Stimulated activated CD8-positive, alpha-beta memory T cell treated with anti-CD3 and anti-CD28 coated beads, Interleukin-12 subunit alpha, Interleukin-12 subunit beta, amount 100 ng/mL, for 24 hours (primary cell): ENCODE measurements around the gene SCEL.
"Not testable (repeated sequence)": the region's sequence is repeated elsewhere in the genome, so short reads cannot be mapped to it uniquely, and the experiment has no call there.

Experiments
- DNase-seq: peaks from one replicate; pipeline ENCODE4 v3.0.0-alpha.2; 2020; ENCODE audit errors: extremely low read depth

The SCEL gene

DNA sequence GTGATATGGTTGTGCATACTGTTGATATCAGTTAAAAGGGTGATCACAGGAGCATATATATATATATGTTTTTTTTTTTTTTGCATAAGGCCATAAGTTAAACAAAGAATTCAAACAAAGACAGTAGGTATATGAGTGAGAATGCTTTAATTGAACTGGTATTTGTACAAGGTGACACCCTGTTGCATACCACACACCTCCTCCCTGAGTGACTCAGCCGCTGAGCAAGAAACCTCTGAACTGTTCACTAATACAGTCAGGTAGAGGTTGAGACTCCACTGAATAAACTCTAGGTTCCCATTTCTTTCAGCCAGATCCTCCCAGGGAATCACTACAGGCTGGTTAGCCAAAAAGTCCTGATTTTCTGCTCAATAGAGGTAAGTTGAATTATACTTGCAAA is at the start of gene SCEL:
Gene SCEL (plus strand): TSS at position 259 of the 400 bp plus-strand sequence. CDS start 20,170 bp downstream, outside the sequence.
- DNase-seq, result no peak

DNA sequence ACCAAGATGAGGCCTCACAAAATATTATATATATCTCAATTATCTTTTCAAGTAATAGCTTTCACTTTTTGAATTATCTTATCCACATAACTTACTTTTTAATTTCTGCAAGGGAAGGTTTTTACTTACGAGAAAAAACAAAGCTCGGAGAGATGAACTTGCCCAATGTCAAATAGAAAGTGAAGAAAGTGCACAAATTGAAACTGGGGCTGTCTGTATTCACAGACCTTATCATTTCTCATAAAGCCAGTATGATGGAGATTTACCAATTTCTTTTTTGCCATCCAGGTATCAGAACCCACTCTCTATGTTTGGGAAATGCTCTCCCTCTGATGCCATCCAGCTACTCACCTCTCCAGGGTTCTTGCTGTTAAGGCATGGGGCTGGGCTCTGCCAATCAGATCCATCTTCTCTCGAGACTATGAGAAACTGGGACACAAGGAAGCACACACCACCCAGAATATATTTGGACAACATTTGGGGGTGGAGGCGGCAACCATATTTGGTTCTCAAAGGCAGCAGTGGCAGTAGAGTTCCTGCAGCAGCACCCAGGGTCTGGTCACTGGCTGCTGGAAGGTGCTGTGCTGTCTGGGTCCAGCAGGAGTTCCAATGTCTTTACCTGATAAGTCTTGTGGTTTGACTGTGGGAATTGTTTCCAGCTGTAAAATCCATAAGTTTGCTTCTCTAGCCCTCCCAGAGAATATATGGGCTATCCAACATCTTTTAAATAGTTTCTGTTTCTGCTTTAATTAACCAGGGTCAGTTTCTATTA is 45.8 kb upstream of the SCEL start:
- DNase-seq, result no peak

DNA sequence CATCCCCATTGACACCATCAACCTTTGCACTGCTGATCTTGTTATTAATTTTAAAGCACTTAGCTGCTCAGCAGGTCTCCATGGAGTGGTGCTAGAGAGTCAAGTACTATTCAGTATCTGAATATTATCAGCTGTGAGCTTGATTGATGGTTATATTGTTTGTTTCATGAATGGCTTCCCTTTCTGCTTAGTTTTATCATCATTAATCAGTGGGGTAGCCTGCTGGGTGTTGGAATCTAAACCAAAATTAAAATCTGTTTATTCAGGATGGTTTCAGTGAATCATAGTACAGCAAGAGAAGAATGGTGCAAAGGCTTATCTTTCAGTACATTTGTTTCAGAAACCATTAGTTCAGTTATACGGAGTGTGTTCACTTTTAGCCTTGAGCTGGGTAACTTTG is 42.5 kb upstream of the SCEL start:
- no peak for DNase-seq

DNA sequence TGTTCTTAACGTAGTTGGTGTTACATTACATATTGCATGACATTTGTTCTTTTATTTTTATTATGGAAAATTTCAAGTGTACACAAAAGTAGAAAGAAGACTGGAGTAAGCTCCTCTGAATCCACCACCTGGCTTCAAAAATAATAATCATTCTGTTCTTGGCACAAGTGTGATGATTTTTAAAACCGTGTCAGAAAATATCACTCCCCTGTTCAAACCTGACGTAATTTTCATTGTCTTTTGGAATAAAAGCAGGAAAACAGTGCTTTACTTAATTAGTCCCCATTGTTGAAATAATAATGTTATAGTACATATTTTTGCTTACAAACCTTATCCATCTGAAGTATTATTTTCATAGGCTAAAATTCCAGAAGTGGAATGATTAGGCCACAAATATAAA is 41.3 kb upstream of the SCEL start:
- no peak for DNase-seq

GRCh38 chr13:77497350-77497749 is 38.2 kb upstream of the SCEL start:
- no peak for DNase-seq

GRCh38 chr13:77497835-77498234 is 37.7 kb upstream of the SCEL start:
- no peak for DNase-seq

DNA sequence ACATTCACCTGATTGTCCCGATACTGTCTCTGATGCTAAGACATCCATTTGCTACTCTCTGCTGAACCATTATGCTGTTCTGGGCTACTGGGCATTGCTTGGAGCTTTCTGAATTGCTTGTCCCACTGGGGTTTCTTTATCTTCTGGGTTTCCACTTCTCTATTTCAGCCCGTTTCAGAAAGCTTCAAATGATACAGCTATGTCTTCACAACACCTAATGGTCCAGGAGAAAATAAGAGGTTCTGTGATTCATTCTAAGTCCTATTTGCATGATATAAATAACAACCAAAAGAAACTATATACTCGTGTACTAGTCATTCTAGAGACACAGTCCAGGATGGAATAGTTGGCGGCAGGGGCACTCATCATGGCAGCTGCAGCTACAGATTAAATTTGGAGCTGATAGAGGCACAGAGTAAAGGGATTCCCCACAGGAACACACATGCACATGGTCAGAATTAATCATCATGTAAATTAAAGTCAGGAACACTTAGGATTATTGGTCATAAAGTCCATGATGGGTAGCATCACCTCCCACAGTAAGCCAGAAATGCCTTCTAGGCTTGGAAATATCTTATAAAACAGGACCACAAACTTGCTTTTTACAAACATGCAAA is 33.3 kb upstream of the SCEL start:
- no peak for DNase-seq

DNA sequence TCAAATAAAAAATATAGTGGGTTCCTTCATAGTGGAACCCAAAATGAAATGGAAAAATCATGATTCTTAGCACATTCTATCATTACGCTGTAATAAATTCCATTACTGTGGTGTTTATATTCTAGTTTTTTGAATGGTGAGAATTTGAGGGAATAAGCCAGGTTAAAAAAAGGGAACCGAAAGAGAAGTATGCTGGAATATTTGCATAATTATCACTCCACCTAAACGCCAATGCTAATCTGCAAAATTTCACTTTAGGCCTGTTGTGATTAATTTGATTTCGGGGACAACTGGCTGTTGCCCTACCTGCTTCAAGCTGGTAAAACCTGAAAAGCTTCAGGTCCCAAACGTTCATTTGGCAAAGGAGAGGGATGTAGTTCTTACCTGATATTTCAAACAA is 32.1 kb upstream of the SCEL start:
- no peak for DNase-seq

DNA sequence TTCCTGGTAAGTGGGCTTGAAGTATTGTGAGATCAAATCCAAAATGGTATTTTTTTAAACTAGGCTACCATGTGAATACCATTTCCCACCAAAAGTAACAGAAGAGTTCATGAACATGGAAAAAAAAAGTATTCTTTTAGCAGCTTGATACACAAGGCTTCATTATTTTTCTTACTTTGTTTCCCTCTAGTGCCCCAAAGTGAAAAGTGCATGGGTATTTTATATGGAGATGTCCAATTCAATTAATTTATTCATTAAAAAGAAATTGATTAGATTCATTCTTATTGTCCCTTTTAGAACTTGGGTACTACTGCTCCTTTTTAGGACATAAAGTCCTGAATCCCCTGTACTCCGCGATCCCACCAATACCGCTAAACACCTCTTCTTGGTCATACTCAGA is 28.6 kb upstream of the SCEL start:
- DNase-seq, result no peak

GRCh38 chr13:77507931-77508776 is 27.4 kb upstream of the SCEL start:
- no peak for DNase-seq

GRCh38 chr13:77508959-77509620 is 26.4 kb upstream of the SCEL start:
- DNase-seq, result no peak

- no peak for DNase-seq
Measured at GRCh38 chr13:77510156-77510555, 25.4 kb upstream of the SCEL start.

DNA sequence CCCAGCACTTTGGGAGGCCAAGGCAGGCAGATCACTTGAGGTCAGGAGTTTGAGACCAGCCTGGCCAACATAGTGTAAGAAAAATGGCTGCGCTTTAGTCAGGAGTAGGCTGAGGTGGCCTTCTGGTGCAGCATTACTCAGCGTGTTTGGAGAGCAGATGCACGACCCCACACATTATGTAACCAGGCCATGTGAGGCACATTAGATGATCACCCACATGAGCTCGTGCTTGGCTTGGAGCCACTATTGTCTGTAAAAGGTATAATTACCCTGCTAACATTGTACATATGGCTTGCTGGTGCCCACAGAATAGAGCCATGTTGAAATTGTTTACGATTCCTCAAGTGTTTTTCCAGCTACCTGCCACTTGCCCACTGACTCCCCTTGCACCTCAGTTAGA is 24.0 kb upstream of the SCEL start:
- DNase-seq, result no peak

DNA sequence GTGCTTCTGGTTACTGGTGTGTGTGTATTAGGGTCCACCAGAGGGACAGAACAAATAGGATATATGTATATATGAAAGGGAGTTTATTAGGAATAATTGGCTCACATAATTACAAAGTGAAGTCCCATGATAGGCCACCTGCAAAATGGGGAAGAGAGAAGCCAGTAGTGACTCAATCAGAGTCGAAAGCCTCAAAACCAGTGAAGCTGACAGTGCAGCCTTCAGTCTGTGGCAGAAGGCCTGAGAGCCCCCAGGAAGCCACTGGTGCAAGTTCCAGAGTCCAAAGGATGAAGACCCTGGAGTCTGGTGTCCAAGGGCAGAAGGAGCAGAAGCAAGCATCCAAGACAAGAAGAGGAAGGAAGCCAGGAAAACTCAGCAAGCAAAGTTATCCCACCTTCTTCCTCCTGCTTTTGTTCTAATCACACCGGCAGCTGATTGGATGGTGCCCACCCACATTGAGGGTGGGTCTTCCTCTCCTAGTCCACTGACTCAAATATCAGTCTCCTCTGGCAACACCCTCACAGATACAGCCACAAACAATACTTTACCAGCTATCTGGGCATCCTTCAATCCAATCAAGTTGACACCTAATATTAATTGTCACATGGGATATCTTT is 21.7 kb upstream of the SCEL start:
- DNase-seq, result no peak

DNA sequence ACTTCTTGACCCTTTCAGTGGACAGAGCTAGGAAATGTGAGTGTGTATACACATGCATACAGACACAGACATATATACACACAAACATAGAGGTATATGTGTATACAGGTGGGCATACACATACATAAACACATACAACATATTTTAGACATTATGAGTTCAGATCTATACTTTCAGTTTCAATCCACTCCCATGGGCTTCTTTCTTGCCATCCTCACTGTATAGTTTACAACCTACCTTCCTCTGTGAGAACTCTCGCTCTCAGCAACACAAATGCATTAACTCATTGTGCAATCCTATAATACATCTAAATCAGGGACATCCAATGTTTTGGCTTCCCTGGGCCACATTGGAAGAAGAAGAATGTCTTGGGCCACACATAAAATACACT is 21.2 kb upstream of the SCEL start:
- no peak for DNase-seq

DNA sequence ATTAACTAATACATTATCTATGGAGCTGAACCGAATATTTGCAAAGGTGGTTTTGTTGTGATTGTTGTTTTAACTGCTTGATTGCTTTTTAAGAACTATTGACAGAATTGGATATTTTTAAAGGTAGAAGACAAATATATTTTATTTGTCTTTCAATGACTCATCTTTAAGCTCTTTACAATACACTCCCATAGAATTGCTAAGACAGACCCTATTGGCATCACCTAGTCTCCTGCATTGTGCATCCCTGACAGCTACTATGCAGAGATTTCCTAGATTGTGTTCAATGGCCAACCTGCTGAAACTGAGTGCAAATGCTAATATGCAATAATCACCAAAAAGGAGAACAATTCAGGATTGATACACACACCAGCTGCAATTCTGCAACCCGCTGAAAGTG is 19.7 kb upstream of the SCEL start:
- no peak for DNase-seq

DNA sequence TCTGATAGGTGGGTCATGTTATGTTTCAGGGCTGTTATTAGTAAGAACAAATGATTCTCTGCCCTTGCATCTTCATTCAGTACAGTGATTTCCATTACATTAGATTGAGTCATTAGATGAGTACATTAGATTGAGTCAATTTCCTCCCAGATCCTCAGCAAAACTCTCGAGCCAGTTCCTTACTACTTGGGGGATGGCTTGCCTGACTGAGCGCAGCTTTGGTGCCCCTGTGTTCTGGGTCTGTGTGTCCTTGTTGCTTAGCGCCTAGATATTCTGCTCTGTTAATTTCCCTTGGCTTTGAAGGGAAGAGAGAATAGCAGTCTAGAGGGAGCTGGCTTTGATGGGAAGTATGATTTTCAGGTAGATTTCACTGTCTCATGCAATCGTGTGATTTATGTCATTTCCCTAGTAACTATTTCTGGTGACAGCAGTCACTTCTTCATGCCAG is 19.1 kb upstream of the SCEL start:
- no peak for DNase-seq

DNA sequence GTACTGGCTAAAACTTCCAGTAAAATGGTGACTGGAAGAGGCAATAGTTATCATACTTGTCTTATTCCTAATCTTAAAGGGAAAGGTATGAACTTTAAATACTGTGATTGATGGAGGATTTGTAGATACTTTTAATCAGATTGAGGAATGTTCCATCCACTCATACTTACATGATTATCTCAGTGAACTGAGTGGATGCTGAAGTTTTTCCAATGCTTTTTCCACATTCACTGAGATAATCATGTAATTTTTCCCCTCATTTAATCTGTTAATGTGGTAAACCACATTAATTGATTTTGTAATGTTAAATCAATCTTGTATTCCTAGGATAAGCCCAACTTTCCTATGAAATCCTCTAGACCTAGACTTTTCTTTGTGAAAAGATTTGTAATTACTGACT is 17.2 kb upstream of the SCEL start:
- no peak for DNase-seq

DNA sequence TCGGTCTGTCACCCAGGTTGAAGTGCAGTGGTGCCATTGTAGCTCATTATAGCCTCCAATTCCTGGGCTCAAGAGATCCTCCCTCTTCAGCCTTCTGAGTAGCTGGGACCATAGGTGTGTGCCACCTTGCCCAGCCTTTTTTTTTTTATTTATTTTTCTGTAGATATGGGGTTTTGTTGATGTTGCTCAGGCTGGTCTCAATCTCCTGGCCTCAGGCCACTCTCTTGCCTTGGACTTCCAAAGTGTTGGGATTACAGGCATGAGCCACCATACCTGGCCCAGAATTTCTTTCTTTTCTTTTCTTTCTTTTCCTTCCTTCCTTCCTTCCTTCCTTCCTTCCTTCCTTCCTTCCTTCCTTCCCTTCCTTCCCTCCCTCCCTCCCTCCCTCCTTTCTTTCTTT is 16.1 kb upstream of the SCEL start:
- DNase-seq, result not testable (repeated sequence)

DNA sequence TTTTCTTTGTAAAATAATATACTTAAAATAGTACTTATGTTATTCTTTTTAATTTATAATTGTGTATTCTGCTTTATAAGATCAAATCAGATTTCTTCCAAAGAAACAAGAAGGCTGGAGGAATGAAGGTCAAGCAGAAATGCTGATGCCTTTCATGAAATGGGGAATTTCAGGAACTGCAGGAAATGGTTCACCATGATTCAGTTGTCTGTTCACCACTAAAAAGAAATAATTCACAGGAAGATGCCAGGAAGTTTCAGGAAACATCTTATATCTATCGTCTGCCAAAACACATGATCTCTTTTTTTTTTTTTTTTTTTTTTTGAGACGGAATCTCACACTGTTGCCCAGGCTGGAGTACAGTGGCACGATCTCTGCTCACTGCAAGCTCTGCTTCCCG is 15.7 kb upstream of the SCEL start:
- no peak for DNase-seq

- no peak for DNase-seq
Measured at GRCh38 chr13:77521194-77521593, 14.3 kb upstream of the SCEL start.
